ENCODE results near the gene CDYL.

- TF ChIP-seq POLR2A (IDR thresholded peaks at IDR 0.05) (no peak), CTCF (IDR thresholded peaks at IDR 0.05 in 4 of 5, conservative IDR thresholded peaks at IDR 0.05 in 1 of 5) (no peak)
Measured at GRCh38 chr6:4780360-4780812, 4.2 kb downstream of the CDYL start.

Data from gastrocnemius medialis (tissue), 4 donors.